ENCODE measurements around the gene CFD. TPM values are rescaled to one million over a fixed set of nuclear protein-coding genes. Genes with fewer than 3 reads are reported as not detected.
A peak's percentile ranks its signal among the peaks of the same experiment; 100 is the strongest.

Gene CFD
- total and polyA plus RNA-seq, 10 of the 15 experiments (the other 5 are each of a cell fraction or from before 2014, with no cell fraction given): 0.05 to 1.1 (median 0.38) TPM; not detected in 4

GRCh38 chr19:814152-815078 lies 45.0 kb upstream of the CFD start (continued):
- no peak for TF ChIP-seq POU2F2 (IDR thresholded peaks at IDR 0.05; ENCODE audit: borderline replicate concordance, low read depth, low read length)
- no peak for TF ChIP-seq ZNF207 (IDR thresholded peaks at IDR 0.05; ENCODE audit: borderline replicate concordance)
- TF ChIP-seq NBN (IDR thresholded peaks at IDR 0.05): no peak
- no peak for TF ChIP-seq SMAD5 (IDR thresholded peaks at IDR 0.05; ENCODE audit: low read depth)

GRCh38 chr19:815079-815774 lies 44.2 kb upstream of the CFD start:
- H3K4me1 ChIP-seq (ENCODE audit: control insufficient read depth, insufficient read depth, low read length): no peaks in the 10 kb centered on the region
- intact Hi-C loops (cut with micrococcal nuclease; ENCODE audit: unreplicated experiment): no loop called here
- ChIA-PET RAD21 (ENCODE audit: unreplicated experiment) (no interaction called here), POLR2A (interaction anchor here (0.7 kb wide), 1 partner anchor 39 kb away, joined by 3 read pairs; no protein-coding TSS in a partner anchor), SMC1A (ENCODE audit: uncharacterized antibody, unreplicated experiment) (no interaction called here), CTCF (no interaction called here)
- H3K27me3 ChIP-seq (replicated peaks in 1 of 2; ENCODE audit: control insufficient read depth in 2 of 2, insufficient read depth in 2 of 2, low read length in 1 of 2): no peaks in the 10 kb centered on the region
- no peak overlapping the region for H3K4me3 ChIP-seq
- peak; percentile 16 for TF ChIP-seq BCL3 (IDR thresholded peaks at IDR 0.05; ENCODE audit: borderline replicate concordance, insufficient read depth, low read depth, low read length, poor library complexity, severe bottlenecking)
- TF ChIP-seq POLR2A (IDR thresholded peaks at IDR 0.05; ENCODE audit: low read depth, low read length): peak; percentile 32
- TF ChIP-seq E2F4 (IDR thresholded peaks at IDR 0.05; ENCODE audit: low read depth, low read length): no peak
- H3K79me2 ChIP-seq (ENCODE audit: control insufficient read depth, insufficient read depth, low read length): no peaks in the 10 kb centered on the region
- no peak overlapping the region for H3K9ac ChIP-seq (ENCODE audit: control insufficient read depth, insufficient read depth, low read length)
- no TSS peak for BruUV-seq (replicated peaks)
- FAIRE-seq: no peak
- peak; percentile 9 for ATAC-seq
- H3K27ac ChIP-seq (ENCODE audit: control insufficient read depth, insufficient read depth): no peak overlapping the region
- 98% methylated on average over 41 of the region's 47 CpGs for WGBS (ENCODE audit: insufficient coverage, insufficient replicate concordance, low lambda C conversion rate, missing lambda C conversion rate)
- DNase-seq (ENCODE audit: low read depth, low spot score): no peak
- in situ Hi-C loops (cut with MboI): no loop called here
- no peaks in the 10 kb centered on the region for H4K20me1 ChIP-seq (ENCODE audit: control insufficient read depth, insufficient read depth)
- no peak overlapping the region for H2AFZ ChIP-seq (ENCODE audit: control insufficient read depth, low read depth, low read length)
- H3K4me2 ChIP-seq (ENCODE audit: control insufficient read depth, insufficient read depth): no peak overlapping the region
- H3K36me3 ChIP-seq (ENCODE audit: control insufficient read depth in 2 of 2, insufficient read depth in 2 of 2, low read length in 1 of 2): peaks cover 12 to 18% of the 10 kb centered on the region in 2 experiments; a peak in 3 of 4 replicates
- H3K9me3 ChIP-seq (replicated peaks; ENCODE audit: control insufficient read depth, insufficient read depth, low read length): no peaks in the 10 kb centered on the region; the same call in 2 of the 3 replicates
